KMS-11 (cell line): Measurements from ENCODE around the gene ARHGAP31.
"Not testable (repeated sequence)": the region's sequence is repeated elsewhere in the genome, so short reads cannot be mapped to it uniquely, and the experiment has no call there.

Experiments used
- H2AFZ ChIP-seq: fragments of 200-600 bp; sonication (generic); 2 replicates; pipeline ENCODE4 v1.6.1; 2016; ENCODE audit warnings: antibody characterized with exemption, mixed run types, low read depth
- H3K27ac ChIP-seq: fragments of 200-600 bp; sonication (generic); 2 replicates; pipeline ENCODE4 v1.6.1; 2016; ENCODE audit warnings: mild to moderate bottlenecking, mixed run types
- H3K27me3 ChIP-seq: fragments of 200-600 bp; sonication (generic); 2 replicates; pipeline ENCODE4 v1.6.1; 2017; ENCODE audit warnings: mild to moderate bottlenecking, low read depth, mixed run types, moderate library complexity; ENCODE audit not compliant: insufficient read depth
- H3K36me3 ChIP-seq: fragments of 200-600 bp; sonication (generic); 2 replicates; pipeline ENCODE4 v1.6.1; 2017; ENCODE audit warnings: mild to moderate bottlenecking, mixed run types; ENCODE audit not compliant: insufficient read depth
- H3K4me1 ChIP-seq: fragments of 200-600 bp; sonication (generic); 2 replicates; pipeline ENCODE4 v1.6.1; 2016; ENCODE audit warnings: mild to moderate bottlenecking, low read depth, mixed run types; ENCODE audit not compliant: poor library complexity, severe bottlenecking
- H3K4me2 ChIP-seq: fragments of 200-600 bp; sonication (generic); 2 replicates; pipeline ENCODE4 v1.7.0; 2016; ENCODE audit warnings: mild to moderate bottlenecking, mixed run types
- H3K4me3 ChIP-seq: fragments of 200-600 bp; sonication (generic); IDR thresholded peaks from 2 replicates; pipeline ENCODE4 v1.6.1; 2017; ENCODE audit warnings: low read depth, low read length, mixed read lengths; ENCODE audit not compliant: insufficient read depth
- H3K79me2 ChIP-seq: fragments of 200-600 bp; sonication (generic); 2 replicates; pipeline ENCODE4 v1.6.1; 2016; ENCODE audit warnings: low read depth, mixed run types; ENCODE audit not compliant: insufficient read depth
- H3K9ac ChIP-seq: fragments of 200-600 bp; sonication (generic); 2 replicates; pipeline ENCODE4 v1.6.1; 2016; ENCODE audit warnings: mild to moderate bottlenecking, mixed run types
- H4K20me1 ChIP-seq: fragments of 200-600 bp; sonication (generic); 2 replicates; pipeline ENCODE4 v1.6.1; 2016; ENCODE audit warnings: mild to moderate bottlenecking, mixed run types; ENCODE audit not compliant: insufficient read depth
- CTCF ChIP-seq: fragments of 200-600 bp; sonication (generic); conservative IDR thresholded peaks from 2 replicates; pipeline ENCODE4 v1.6.1; 2017; ENCODE audit warnings: low read depth, mild to moderate bottlenecking, antibody characterized with exemption, low read length, moderate library complexity, mixed read lengths

The ARHGAP31 gene

DNA sequence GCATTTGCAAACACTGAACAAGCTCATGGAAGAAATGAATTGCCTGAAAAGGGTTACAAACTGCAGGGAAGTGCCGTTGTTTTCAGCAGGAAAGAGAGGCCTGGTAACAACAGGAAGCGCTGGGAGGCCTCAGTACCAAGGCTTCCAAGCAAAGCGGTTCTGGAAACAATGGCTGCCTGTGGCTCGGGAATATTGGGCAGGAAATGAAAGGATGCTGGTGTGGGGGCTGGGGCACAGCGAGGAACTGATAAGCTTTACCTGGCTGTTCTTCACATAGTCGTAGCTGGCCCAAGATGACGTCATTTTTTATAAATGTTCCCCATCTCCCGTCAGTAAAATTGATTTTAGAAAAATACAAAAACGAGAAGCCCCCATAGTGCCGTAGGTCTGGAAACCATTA is 55.9 kb downstream of the ARHGAP31 start:
- H3K4me1 ChIP-seq = no peaks in the 10 kb centered on the region
- no peak overlapping the region for H3K4me2 ChIP-seq
- no peak overlapping the region for H3K9ac ChIP-seq
- no peaks in the 10 kb centered on the region for H3K79me2 ChIP-seq
- no peaks in the 10 kb centered on the region for H3K27me3 ChIP-seq
- no peaks in the 10 kb centered on the region for H4K20me1 ChIP-seq
- H3K27ac ChIP-seq = no peak overlapping the region
- TF ChIP-seq CTCF = no peak
- H3K4me3 ChIP-seq = no peak overlapping the region
- H2AFZ ChIP-seq = no peak overlapping the region
- H3K36me3 ChIP-seq = no peaks in the 10 kb centered on the region

DNA sequence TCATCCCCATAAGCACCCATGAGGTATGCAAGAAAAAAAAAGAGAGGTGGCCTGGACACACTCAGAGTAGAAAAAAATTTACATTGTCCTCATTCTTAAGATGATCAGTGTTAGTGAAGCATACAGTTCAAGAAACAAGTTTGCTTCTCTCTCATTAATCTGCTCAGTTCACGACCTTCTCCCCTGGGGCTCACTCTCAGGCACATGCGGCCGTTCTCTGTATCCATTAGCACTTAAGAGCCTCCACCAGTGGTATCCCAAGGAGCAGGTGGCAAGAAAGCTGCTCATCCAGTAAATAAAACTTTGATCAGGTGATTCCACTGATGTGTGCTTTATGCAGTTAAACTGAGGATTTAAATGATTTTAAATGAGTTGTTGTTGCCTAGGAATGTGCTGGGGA is 57.4 kb downstream of the ARHGAP31 start:
- no peak overlapping the region for H3K4me2 ChIP-seq
- H3K27me3 ChIP-seq = no peaks in the 10 kb centered on the region
- no peaks in the 10 kb centered on the region for H3K36me3 ChIP-seq
- no peak for TF ChIP-seq CTCF
- H4K20me1 ChIP-seq = no peaks in the 10 kb centered on the region
- no peak overlapping the region for H3K27ac ChIP-seq
- H2AFZ ChIP-seq = no peak overlapping the region
- H3K79me2 ChIP-seq = no peaks in the 10 kb centered on the region
- no peak overlapping the region for H3K9ac ChIP-seq
- H3K4me3 ChIP-seq = no peak overlapping the region
- H3K4me1 ChIP-seq = no peaks in the 10 kb centered on the region

- no peak for TF ChIP-seq CTCF
- no peak overlapping the region for H3K9ac ChIP-seq
- no peaks in the 10 kb centered on the region for H3K27me3 ChIP-seq
- H3K4me1 ChIP-seq = no peaks in the 10 kb centered on the region
- no peak overlapping the region for H3K4me2 ChIP-seq
- H3K4me3 ChIP-seq = no peak overlapping the region
- H2AFZ ChIP-seq = no peak overlapping the region
- no peaks in the 10 kb centered on the region for H3K79me2 ChIP-seq
- H3K27ac ChIP-seq = no peak overlapping the region
- H3K36me3 ChIP-seq = no peaks in the 10 kb centered on the region
- H4K20me1 ChIP-seq = no peaks in the 10 kb centered on the region
These were observed 57.9 kb downstream of the ARHGAP31 start for GRCh38 chr3:119352034-119352609.

DNA sequence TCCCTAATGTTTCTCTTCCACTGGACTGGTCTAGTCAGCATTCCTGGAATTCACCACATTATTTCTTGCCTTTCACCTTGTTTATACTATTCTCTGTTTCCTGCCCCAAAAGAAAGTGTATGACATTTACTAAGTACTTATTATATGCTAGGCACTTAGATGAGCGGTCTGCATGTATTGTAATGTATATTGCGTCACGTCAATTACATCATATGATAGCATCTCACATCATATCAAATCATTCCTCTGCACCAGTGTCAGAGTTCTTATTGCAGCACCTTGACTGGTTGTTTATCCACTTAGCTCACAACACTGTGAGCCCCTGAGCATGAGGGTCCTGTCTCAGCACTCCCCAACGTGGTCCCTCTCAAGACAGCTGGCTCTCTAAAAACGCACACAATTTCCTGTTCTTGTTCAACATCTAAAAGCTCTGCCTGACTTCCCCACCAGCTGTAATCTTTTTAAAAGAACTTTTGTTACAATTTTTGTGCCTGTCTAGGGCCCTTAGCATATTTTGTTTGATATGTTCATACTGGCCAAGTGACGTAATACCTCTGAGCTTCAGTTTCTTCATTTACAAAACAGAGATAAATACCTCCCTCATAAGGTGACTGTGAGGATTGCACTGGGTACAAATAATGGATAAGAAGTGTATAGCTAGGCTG is 58.8 kb downstream of the ARHGAP31 start:
- no peak overlapping the region for H3K4me3 ChIP-seq
- H3K27ac ChIP-seq = no peak overlapping the region
- no peak overlapping the region for H3K4me2 ChIP-seq
- no peaks in the 10 kb centered on the region for H3K36me3 ChIP-seq
- no peaks in the 10 kb centered on the region for H3K4me1 ChIP-seq
- H3K9ac ChIP-seq = no peak overlapping the region
- no peak overlapping the region for H2AFZ ChIP-seq
- H3K27me3 ChIP-seq = no peaks in the 10 kb centered on the region
- TF ChIP-seq CTCF = no peak
- H3K79me2 ChIP-seq = no peaks in the 10 kb centered on the region
- no peaks in the 10 kb centered on the region for H4K20me1 ChIP-seq

DNA sequence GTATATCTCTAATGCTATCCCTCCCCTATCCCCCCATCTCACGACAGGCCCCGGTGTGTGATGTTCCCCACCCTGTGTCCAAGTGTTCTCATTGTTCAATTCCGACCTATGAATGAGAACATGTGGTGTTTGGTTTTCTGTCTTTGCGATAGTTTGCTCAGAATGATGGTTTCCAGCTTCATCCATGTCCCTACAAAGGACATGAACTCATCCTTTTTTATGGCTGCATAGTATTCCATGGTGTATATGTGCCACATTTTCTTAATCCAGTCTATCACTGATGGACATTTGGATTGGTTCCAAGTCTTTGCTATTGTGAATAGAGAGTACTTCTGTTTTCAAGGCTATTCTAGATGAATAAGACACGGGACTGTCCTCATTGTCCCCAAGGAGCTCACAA is 61.4 kb downstream of the ARHGAP31 start:
- H3K79me2 ChIP-seq, H3K4me1 ChIP-seq, H3K9ac ChIP-seq, H3K36me3 ChIP-seq, H3K4me2 ChIP-seq, H3K27me3 ChIP-seq, H3K4me3 ChIP-seq, H2AFZ ChIP-seq, H3K27ac ChIP-seq, H4K20me1 ChIP-seq: not testable (repeated sequence)
